GM23338 (cell line): Measurements from ENCODE around the gene TECTA. TPM values are rescaled to one million over a fixed set of nuclear protein-coding genes. Genes with fewer than 3 reads are reported as not detected.
A peak's percentile ranks its signal among the peaks of the same experiment; 100 is the strongest.

Experiments used
- ATAC-seq: fragments of 200-7000 bp; cut with Tn5 transposase; 3 replicates; pipeline ENCODE4 v1.9.1; 2020
- DNase-seq: peaks from one replicate; pipeline ENCODE4 v3.0.0-alpha.2; 2015; ENCODE audit warnings: low spot score
- H2AFZ ChIP-seq: fragments of 200-600 bp; sonication (generic); 2 replicates; pipeline ENCODE4 v1.8.0; 2016; ENCODE audit warnings: antibody characterized with exemption, mild to moderate bottlenecking, moderate library complexity
- H3F3A ChIP-seq: fragments of 200-600 bp; sonication (generic); replicated peaks from 2 replicates; pipeline ENCODE4 v1.8.0; 2017; ENCODE audit warnings: antibody characterized with exemption, mixed run types, low read depth
- H3K27ac ChIP-seq: fragments of 200-600 bp; sonication (generic); 2 replicates; pipeline ENCODE4 v1.6.1; 2016; ENCODE audit warnings: low read depth
- H3K27me3 ChIP-seq: fragments of 200-600 bp; sonication (generic); 2 replicates; pipeline ENCODE4 v1.8.0; 2016; ENCODE audit warnings: mild to moderate bottlenecking, mixed run types, moderate library complexity; ENCODE audit not compliant: insufficient read depth
- H3K36me3 ChIP-seq: fragments of 200-600 bp; sonication (generic); 2 replicates; pipeline ENCODE4 v1.8.0; 2016; ENCODE audit warnings: mild to moderate bottlenecking; ENCODE audit not compliant: insufficient read depth
- H3K4me1 ChIP-seq: fragments of 200-600 bp; sonication (generic); 2 replicates; pipeline ENCODE4 v1.8.0; 2016; ENCODE audit warnings: mild to moderate bottlenecking, moderate library complexity; ENCODE audit not compliant: insufficient read depth
- H3K4me2 ChIP-seq: fragments of 200-600 bp; sonication (generic); 2 replicates; pipeline ENCODE4 v1.7.1; 2017; ENCODE audit warnings: mixed run types
- H3K4me3 ChIP-seq: fragments of 200-600 bp; sonication (generic); 2 replicates; pipeline ENCODE4 v1.6.1; 2016; ENCODE audit warnings: mixed run types
- H3K79me2 ChIP-seq: fragments of 200-600 bp; sonication (generic); replicated peaks from 2 replicates; pipeline ENCODE4 v1.8.0; 2017; ENCODE audit warnings: mild to moderate bottlenecking; ENCODE audit not compliant: insufficient read depth
- H3K9me2 ChIP-seq: fragments of 200-600 bp; sonication (generic); 2 replicates; pipeline ENCODE4 v1.8.0; 2017; ENCODE audit not compliant: insufficient read depth
- H4K20me1 ChIP-seq: fragments of 200-600 bp; sonication (generic); replicated peaks from 2 replicates; pipeline ENCODE4 v1.8.0; 2017; ENCODE audit warnings: mild to moderate bottlenecking; ENCODE audit not compliant: insufficient read depth
- H3K27ac Mint-ChIP-seq: 2 replicates; pipeline ENCODE4 v1.8.0; 2020; ENCODE audit warnings: inconsistent platforms, mild to moderate bottlenecking, moderate library complexity, mixed read lengths
- H3K27me3 Mint-ChIP-seq: 3 replicates; pipeline ENCODE4 v1.8.0; 2022; ENCODE audit warnings: low read depth, mild to moderate bottlenecking, moderate library complexity, mixed read lengths, inconsistent platforms; ENCODE audit not compliant: insufficient read depth, poor library complexity
- H3K36me3 Mint-ChIP-seq: 3 replicates; pipeline ENCODE4 v1.8.0; 2021; ENCODE audit warnings: low read depth, mild to moderate bottlenecking, inconsistent platforms, moderate library complexity, mixed read lengths
- H3K4me1 Mint-ChIP-seq: 3 replicates; pipeline ENCODE4 v1.8.0; 2020; ENCODE audit warnings: mild to moderate bottlenecking, inconsistent platforms, mixed read lengths
- H3K4me3 Mint-ChIP-seq: 3 replicates; pipeline ENCODE4 v1.8.0; 2021; ENCODE audit warnings: moderate library complexity, mild to moderate bottlenecking, inconsistent platforms, mixed read lengths
- H3K9me3 Mint-ChIP-seq: 3 replicates; pipeline ENCODE4 v1.8.0; 2020; ENCODE audit warnings: moderate library complexity, mild to moderate bottlenecking, inconsistent platforms, mixed read lengths
- CREB1 ChIP-seq: fragments of 250-450 bp; sonication (Bioruptor Pico); IDR thresholded peaks from 2 replicates; pipeline ENCODE4 v1.5.0; 2020; ENCODE audit warnings: low read depth, mild to moderate bottlenecking, moderate library complexity
- EZH2 ChIP-seq: fragments of 200-600 bp; sonication (generic); IDR thresholded peaks from one replicate; pipeline ENCODE4 v1.8.0; 2017; ENCODE audit warnings: antibody characterized with exemption, mild to moderate bottlenecking, low read depth; ENCODE audit not compliant: unreplicated experiment
- EZH2phosphoT487 ChIP-seq: fragments of 200-600 bp; sonication (generic); IDR thresholded peaks from one replicate; pipeline ENCODE4 v1.8.1; 2018; ENCODE audit warnings: antibody characterized with exemption; ENCODE audit not compliant: unreplicated experiment
- JUNB ChIP-seq: IDR thresholded peaks from one replicate; pipeline ENCODE4 v1.6.1; 2016; ENCODE audit warnings: antibody characterized with exemption; ENCODE audit not compliant: unreplicated experiment
- NANOG ChIP-seq: IDR thresholded peaks from 2 replicates; pipeline ENCODE4 v1.6.1; 2016; ENCODE audit warnings: antibody characterized with exemption, borderline replicate concordance
- POLR2AphosphoS5 ChIP-seq: IDR thresholded peaks from 2 replicates; pipeline ENCODE4 v1.6.1; 2016; ENCODE audit warnings: antibody characterized with exemption, low read depth
- STAT1 ChIP-seq: IDR thresholded peaks from one replicate; pipeline ENCODE4 v1.6.1; 2016; ENCODE audit warnings: antibody characterized with exemption; ENCODE audit not compliant: unreplicated experiment
- ZNF114 ChIP-seq: fragments of 250-450 bp; sonication (Bioruptor Pico); IDR thresholded peaks from 2 replicates; pipeline ENCODE4 v1.5.0; 2020; ENCODE audit warnings: mild to moderate bottlenecking, moderate library complexity
- ZNF331 ChIP-seq: fragments of 250-450 bp; sonication (Bioruptor Pico); IDR thresholded peaks from 2 replicates; pipeline ENCODE4 v1.5.0; 2020; ENCODE audit warnings: low read depth, mild to moderate bottlenecking, moderate library complexity
- polyA plus RNA-seq: library from polyadenylated mRNA; unstranded; fragments of >200 nt; fragmentation: Nextera tagmentation; extraction: Ambion mirVana; gene quantifications from 2 replicates; pipeline ENCODE4 v1.2.1, GENCODE V29; 2016
- total RNA-seq: library from RNA; depleted of rRNA; stranded (reverse); fragments of >200 nt; shearing (Covaris generic); gene quantifications from 2 replicates; pipeline ENCODE4 v1.2.3, GENCODE V29; 2014
- TF ChIP-seq, protein P1 (sequence below): fragments of 250-450 bp; sonication (Bioruptor Pico); IDR thresholded peaks from 2 replicates; pipeline ENCODE4 v1.5.0; 2020; ENCODE audit warnings: mild to moderate bottlenecking, moderate library complexity
- TF ChIP-seq, protein P2 (sequence below), 2 experiments: fragments of 200-600 bp in 1 of 2; sonication (generic) in 1 of 2; conservative IDR thresholded peaks; 2 replicates each; pipeline versions ENCODE4 v1.5.1 to v1.6.1; 2016 to 2017; ENCODE audit warnings: antibody characterized with exemption in 2 of 2, low read depth in 2 of 2, mild to moderate bottlenecking in 2 of 2, moderate library complexity in 1 of 2
- TF ChIP-seq, protein P3 (sequence below): IDR thresholded peaks from one replicate; pipeline ENCODE4 v1.6.1; 2018; ENCODE audit warnings: antibody characterized with exemption; ENCODE audit not compliant: unreplicated experiment
- TF ChIP-seq, protein P4 (sequence below): IDR thresholded peaks from 2 replicates; pipeline ENCODE4 v1.6.1; 2016; ENCODE audit warnings: antibody characterized with exemption

TECTA gene
- total and polyA plus RNA-seq, 2 experiments from 2014 or later = 0.34 to 0.69 TPM

DNA sequence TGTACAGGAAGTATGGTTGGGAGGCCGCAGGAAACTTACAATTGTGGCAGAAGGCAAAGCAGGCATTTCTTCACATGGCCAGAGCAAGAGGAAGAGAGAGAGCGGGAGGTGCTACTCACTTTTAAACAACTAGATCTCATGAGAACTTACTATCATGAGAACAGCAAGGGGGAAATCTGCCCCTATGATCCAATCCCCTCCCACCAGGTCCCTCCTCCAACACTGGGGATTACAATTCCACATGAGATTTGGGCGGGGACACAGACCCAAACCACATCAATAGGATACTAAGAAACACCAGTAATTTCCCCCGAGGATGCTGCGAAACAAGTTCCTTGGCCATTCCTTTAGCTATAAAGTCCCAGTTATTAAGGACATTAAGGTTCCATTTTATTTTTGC lies 97.4 kb downstream of the TECTA start:
- peak overlapping the region; percentile 11 for H3K4me3 ChIP-seq
- peaks cover 4% of the 10 kb centered on the region; the same call in 2 of the 3 replicates for H3K9me3 Mint-ChIP-seq

More for the DNA sequence above, 97.4 kb downstream of the TECTA start:
- Histone ChIP-seq H3K36me3 (no peaks in the 10 kb centered on the region), H3F3A (no peaks in the 10 kb centered on the region; the same call in 1 of the 2 replicates), H3K4me2 (peak overlapping the region; percentile 41), H4K20me1 (no peaks in the 10 kb centered on the region), H2AFZ (no peak overlapping the region), H3K27me3 (no peaks in the 10 kb centered on the region), H3K4me1 (peaks cover 33% of the 10 kb centered on the region), H3K9me2 (no peaks in the 10 kb centered on the region), H3K79me2 (no peaks in the 10 kb centered on the region), H3K27ac (peak overlapping the region; percentile 78; the same call in 1 of the 2 replicates)
- peaks cover 43% of the 10 kb centered on the region for H3K4me1 Mint-ChIP-seq
- TF ChIP-seq EZH2 (no peak), CREB1 (CRISPR knock-in tag) (no peak), STAT1 (no peak), ZNF331 (CRISPR knock-in tag) (no peak), NANOG (no peak), EZH2phosphoT487 (no peak), POLR2AphosphoS5 (no peak), ZNF114 (CRISPR knock-in tag) (no peak), JUNB (no peak)
- TF ChIP-seq, protein P1, sequence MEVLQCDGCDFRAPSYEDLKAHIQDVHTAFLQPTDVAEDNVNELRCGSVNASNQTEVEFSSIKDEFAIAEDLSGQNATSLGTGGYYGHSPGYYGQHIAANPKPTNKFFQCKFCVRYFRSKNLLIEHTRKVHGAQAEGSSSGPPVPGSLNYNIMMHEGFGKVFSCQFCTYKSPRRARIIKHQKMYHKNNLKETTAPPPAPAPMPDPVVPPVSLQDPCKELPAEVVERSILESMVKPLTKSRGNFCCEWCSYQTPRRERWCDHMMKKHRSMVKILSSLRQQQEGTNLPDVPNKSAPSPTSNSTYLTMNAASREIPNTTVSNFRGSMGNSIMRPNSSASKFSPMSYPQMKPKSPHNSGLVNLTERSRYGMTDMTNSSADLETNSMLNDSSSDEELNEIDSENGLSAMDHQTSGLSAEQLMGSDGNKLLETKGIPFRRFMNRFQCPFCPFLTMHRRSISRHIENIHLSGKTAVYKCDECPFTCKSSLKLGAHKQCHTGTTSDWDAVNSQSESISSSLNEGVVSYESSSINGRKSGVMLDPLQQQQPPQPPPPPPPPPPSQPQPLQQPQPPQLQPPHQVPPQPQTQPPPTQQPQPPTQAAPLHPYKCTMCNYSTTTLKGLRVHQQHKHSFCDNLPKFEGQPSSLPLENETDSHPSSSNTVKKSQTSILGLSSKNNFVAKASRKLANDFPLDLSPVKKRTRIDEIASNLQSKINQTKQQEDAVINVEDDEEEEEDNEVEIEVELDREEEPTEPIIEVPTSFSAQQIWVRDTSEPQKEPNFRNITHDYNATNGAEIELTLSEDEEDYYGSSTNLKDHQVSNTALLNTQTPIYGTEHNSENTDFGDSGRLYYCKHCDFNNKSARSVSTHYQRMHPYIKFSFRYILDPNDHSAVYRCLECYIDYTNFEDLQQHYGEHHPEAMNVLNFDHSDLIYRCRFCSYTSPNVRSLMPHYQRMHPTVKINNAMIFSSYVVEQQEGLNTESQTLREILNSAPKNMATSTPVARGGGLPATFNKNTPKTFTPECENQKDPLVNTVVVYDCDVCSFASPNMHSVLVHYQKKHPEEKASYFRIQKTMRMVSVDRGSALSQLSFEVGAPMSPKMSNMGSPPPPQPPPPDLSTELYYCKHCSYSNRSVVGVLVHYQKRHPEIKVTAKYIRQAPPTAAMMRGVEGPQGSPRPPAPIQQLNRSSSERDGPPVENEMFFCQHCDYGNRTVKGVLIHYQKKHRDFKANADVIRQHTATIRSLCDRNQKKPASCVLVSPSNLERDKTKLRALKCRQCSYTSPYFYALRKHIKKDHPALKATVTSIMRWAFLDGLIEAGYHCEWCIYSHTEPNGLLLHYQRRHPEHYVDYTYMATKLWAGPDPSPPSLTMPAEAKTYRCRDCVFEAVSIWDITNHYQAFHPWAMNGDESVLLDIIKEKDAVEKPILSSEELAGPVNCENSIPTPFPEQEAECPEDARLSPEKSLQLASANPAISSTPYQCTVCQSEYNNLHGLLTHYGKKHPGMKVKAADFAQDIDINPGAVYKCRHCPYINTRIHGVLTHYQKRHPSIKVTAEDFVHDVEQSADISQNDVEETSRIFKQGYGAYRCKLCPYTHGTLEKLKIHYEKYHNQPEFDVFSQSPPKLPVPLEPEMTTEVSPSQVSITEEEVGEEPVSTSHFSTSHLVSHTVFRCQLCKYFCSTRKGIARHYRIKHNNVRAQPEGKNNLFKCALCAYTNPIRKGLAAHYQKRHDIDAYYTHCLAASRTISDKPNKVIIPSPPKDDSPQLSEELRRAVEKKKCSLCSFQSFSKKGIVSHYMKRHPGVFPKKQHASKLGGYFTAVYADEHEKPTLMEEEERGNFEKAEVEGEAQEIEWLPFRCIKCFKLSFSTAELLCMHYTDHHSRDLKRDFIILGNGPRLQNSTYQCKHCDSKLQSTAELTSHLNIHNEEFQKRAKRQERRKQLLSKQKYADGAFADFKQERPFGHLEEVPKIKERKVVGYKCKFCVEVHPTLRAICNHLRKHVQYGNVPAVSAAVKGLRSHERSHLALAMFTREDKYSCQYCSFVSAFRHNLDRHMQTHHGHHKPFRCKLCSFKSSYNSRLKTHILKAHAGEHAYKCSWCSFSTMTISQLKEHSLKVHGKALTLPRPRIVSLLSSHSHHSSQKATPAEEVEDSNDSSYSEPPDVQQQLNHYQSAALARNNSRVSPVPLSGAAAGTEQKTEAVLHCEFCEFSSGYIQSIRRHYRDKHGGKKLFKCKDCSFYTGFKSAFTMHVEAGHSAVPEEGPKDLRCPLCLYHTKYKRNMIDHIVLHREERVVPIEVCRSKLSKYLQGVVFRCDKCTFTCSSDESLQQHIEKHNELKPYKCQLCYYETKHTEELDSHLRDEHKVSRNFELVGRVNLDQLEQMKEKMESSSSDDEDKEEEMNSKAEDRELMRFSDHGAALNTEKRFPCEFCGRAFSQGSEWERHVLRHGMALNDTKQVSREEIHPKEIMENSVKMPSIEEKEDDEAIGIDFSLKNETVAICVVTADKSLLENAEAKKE (CRISPR knock-in tag) = no peak
- TF ChIP-seq, protein P2, sequence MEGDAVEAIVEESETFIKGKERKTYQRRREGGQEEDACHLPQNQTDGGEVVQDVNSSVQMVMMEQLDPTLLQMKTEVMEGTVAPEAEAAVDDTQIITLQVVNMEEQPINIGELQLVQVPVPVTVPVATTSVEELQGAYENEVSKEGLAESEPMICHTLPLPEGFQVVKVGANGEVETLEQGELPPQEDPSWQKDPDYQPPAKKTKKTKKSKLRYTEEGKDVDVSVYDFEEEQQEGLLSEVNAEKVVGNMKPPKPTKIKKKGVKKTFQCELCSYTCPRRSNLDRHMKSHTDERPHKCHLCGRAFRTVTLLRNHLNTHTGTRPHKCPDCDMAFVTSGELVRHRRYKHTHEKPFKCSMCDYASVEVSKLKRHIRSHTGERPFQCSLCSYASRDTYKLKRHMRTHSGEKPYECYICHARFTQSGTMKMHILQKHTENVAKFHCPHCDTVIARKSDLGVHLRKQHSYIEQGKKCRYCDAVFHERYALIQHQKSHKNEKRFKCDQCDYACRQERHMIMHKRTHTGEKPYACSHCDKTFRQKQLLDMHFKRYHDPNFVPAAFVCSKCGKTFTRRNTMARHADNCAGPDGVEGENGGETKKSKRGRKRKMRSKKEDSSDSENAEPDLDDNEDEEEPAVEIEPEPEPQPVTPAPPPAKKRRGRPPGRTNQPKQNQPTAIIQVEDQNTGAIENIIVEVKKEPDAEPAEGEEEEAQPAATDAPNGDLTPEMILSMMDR (conservative IDR thresholded peaks at IDR 0.05; ENCODE audit: low read depth in 2 of 2) = no peak
- TF ChIP-seq, protein P3, sequence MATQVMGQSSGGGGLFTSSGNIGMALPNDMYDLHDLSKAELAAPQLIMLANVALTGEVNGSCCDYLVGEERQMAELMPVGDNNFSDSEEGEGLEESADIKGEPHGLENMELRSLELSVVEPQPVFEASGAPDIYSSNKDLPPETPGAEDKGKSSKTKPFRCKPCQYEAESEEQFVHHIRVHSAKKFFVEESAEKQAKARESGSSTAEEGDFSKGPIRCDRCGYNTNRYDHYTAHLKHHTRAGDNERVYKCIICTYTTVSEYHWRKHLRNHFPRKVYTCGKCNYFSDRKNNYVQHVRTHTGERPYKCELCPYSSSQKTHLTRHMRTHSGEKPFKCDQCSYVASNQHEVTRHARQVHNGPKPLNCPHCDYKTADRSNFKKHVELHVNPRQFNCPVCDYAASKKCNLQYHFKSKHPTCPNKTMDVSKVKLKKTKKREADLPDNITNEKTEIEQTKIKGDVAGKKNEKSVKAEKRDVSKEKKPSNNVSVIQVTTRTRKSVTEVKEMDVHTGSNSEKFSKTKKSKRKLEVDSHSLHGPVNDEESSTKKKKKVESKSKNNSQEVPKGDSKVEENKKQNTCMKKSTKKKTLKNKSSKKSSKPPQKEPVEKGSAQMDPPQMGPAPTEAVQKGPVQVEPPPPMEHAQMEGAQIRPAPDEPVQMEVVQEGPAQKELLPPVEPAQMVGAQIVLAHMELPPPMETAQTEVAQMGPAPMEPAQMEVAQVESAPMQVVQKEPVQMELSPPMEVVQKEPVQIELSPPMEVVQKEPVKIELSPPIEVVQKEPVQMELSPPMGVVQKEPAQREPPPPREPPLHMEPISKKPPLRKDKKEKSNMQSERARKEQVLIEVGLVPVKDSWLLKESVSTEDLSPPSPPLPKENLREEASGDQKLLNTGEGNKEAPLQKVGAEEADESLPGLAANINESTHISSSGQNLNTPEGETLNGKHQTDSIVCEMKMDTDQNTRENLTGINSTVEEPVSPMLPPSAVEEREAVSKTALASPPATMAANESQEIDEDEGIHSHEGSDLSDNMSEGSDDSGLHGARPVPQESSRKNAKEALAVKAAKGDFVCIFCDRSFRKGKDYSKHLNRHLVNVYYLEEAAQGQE = no peak
- TF ChIP-seq, protein P4, sequence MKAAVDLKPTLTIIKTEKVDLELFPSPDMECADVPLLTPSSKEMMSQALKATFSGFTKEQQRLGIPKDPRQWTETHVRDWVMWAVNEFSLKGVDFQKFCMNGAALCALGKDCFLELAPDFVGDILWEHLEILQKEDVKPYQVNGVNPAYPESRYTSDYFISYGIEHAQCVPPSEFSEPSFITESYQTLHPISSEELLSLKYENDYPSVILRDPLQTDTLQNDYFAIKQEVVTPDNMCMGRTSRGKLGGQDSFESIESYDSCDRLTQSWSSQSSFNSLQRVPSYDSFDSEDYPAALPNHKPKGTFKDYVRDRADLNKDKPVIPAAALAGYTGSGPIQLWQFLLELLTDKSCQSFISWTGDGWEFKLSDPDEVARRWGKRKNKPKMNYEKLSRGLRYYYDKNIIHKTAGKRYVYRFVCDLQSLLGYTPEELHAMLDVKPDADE = no peak
- H3K27me3 Mint-ChIP-seq = no peaks in the 10 kb centered on the region
- DNase-seq = peak; percentile 47
- H3K27ac Mint-ChIP-seq = peak overlapping the region; percentile 86
- peak overlapping the region; percentile 10; the same call in 1 of the 3 replicates for H3K4me3 Mint-ChIP-seq
- peak; percentile 39; the same call in 1 of the 3 replicates for ATAC-seq
- H3K36me3 Mint-ChIP-seq = peaks cover 3% of the 10 kb centered on the region; the same call in 2 of the 3 replicates
